H1 (cell line): ENCODE measurements around the gene MKLN1. TPM values are rescaled to one million over a fixed set of nuclear protein-coding genes. Genes with fewer than 3 reads are reported as not detected.

ENCODE experiments used
- BCL11A ChIP-seq, 2 experiments: IDR thresholded peaks; one replicate each; pipeline ENCODE4 v1.6.1; 2011; ENCODE audit warnings: low read depth in 2 of 2, low read length in 2 of 2, mild to moderate bottlenecking in 2 of 2
- TBP ChIP-seq: IDR thresholded peaks from 2 replicates; pipeline ENCODE4 v1.6.1; 2011; ENCODE audit warnings: low read depth, low read length, improper control_type of control experiment
- YY1 ChIP-seq: IDR thresholded peaks from 2 replicates; pipeline ENCODE4 v1.6.1; 2011; ENCODE audit warnings: low read depth, mild to moderate bottlenecking, low read length
- polyA plus RNA-seq, 7 experiments: library from polyadenylated mRNA; depleted of rRNA in 3 of 7; stranded (reverse) in 5 of 7; unstranded in 2 of 7; fragments of >200 nt in 5 of 7; fragments of 200-250 nt in 2 of 7; gene quantifications; 1 replicate in 5 of 7; 2 replicates in 1 of 7; 4 replicates in 1 of 7; pipeline versions ENCODE4 v1.2.1 to v1.2.3, GENCODE V29; 2011 to 2013; ENCODE audit warnings: missing spikeins in 2 of 7, mixed read lengths in 2 of 7
- total RNA-seq: library from RNA; stranded (reverse); fragmentation: NEBNext Ultra II Directional; extraction: Animal tissue kit (Norgen Biotek cat#: 25700); gene quantifications from 2 replicates; pipeline ENCODE4 v1.2.1, GENCODE V29; 2021

MKLN1 gene
- total and polyA plus RNA-seq, 2 of the 8 experiments (the other 6 are each of a cell fraction or from before 2014, with no cell fraction given), result 22.3 to 50.9 TPM

GRCh38 chr7:131391145-131391544, 63.5 kb downstream of the MKLN1 start (continued):
- TF ChIP-seq YY1, result no peak
- no peak for TF ChIP-seq BCL11A (IDR thresholded peaks at IDR 0.05; ENCODE audit: low read depth in 2 of 2, low read length in 2 of 2)
- no peak for TF ChIP-seq TBP
